ENCODE data around the gene FERMT1.
"Not testable (repeated sequence)": the region's sequence is repeated elsewhere in the genome, so short reads cannot be mapped to it uniquely, and the experiment has no call there.

Gene FERMT1

GRCh38 chr20:6115221-6115895 lies 7.5 kb downstream of the FERMT1 start:
- DNase-seq = no peak

- no peak for DNase-seq
Observed at GRCh38 chr20:6114696-6115095, 8.1 kb downstream of the FERMT1 start.

- no peak for DNase-seq
Observed at GRCh38 chr20:6113951-6114350, 8.9 kb downstream of the FERMT1 start.

GRCh38 chr20:6112965-6113364 lies 9.9 kb downstream of the FERMT1 start:
- DNase-seq = not testable (repeated sequence)

- no peak for DNase-seq
Observed at GRCh38 chr20:6108330-6108729, 14.5 kb downstream of the FERMT1 start.

GRCh38 chr20:6104493-6105188 lies 18.2 kb downstream of the FERMT1 start:
- DNase-seq = no peak

GRCh38 chr20:6103301-6103700 lies 19.5 kb downstream of the FERMT1 start:
- no peak for DNase-seq

GRCh38 chr20:6101346-6101745 lies 21.5 kb downstream of the FERMT1 start:
- no peak for DNase-seq

- DNase-seq = no peak
Observed at GRCh38 chr20:6100246-6100645, 22.6 kb downstream of the FERMT1 start.

- no peak for DNase-seq
Observed at GRCh38 chr20:6099819-6100218, 23.0 kb downstream of the FERMT1 start.

- no peak for DNase-seq
Observed at GRCh38 chr20:6095409-6095808, 27.4 kb downstream of the FERMT1 start.

- DNase-seq = no peak
Observed at GRCh38 chr20:6094565-6094964, 28.3 kb downstream of the FERMT1 start.

GRCh38 chr20:6094063-6094462 lies 28.8 kb downstream of the FERMT1 start:
- no peak for DNase-seq

- no peak for DNase-seq
Observed at GRCh38 chr20:6091661-6092060, 31.2 kb downstream of the FERMT1 start.

GRCh38 chr20:6086868-6087267 lies 36.0 kb downstream of the FERMT1 start:
- no peak for DNase-seq

GRCh38 chr20:6083926-6084325 lies 38.9 kb downstream of the FERMT1 start:
- no peak for DNase-seq

- no peak for DNase-seq
Observed at GRCh38 chr20:6081236-6081635, 41.6 kb downstream of the FERMT1 start.

GRCh38 chr20:6079016-6079415 lies 43.8 kb downstream of the FERMT1 start:
- DNase-seq = no peak

GRCh38 chr20:6075428-6076219 lies 47.2 kb downstream of the FERMT1 start:
- DNase-seq = no peak

- DNase-seq = no peak
Observed at GRCh38 chr20:6074784-6075183, 48.0 kb downstream of the FERMT1 start.

GRCh38 chr20:6074145-6074561 lies 48.7 kb downstream of the FERMT1 start:
- peak in 1 of 2 donors; percentile 12 for DNase-seq

- DNase-seq = no peak
Observed at GRCh38 chr20:6070829-6071695, 51.8 kb downstream of the FERMT1 start.

- DNase-seq = no peak
Observed at GRCh38 chr20:6069669-6070068, 53.2 kb downstream of the FERMT1 start.

All from CD4-positive, alpha-beta T cell treated with Interleukin-1 beta for 1 hour (primary cell).